ENCODE results near the gene ZMIZ2.

ZMIZ2 gene

GRCh38 chr7:44757311-44757710 is 8.7 kb downstream of the ZMIZ2 start:
- no peak overlapping the region for H3K4me3 ChIP-seq (ENCODE audit: low read length)
- no peak for TF ChIP-seq ZNF274 (IDR thresholded peaks at IDR 0.05; ENCODE audit: low read depth, low read length)

- no peak for TF ChIP-seq ZNF274 (IDR thresholded peaks at IDR 0.05; ENCODE audit: low read depth, low read length)
- no peak overlapping the region for H3K4me3 ChIP-seq (ENCODE audit: low read length)
Measured at GRCh38 chr7:44757739-44758138, 9.1 kb downstream of the ZMIZ2 start.

DNA sequence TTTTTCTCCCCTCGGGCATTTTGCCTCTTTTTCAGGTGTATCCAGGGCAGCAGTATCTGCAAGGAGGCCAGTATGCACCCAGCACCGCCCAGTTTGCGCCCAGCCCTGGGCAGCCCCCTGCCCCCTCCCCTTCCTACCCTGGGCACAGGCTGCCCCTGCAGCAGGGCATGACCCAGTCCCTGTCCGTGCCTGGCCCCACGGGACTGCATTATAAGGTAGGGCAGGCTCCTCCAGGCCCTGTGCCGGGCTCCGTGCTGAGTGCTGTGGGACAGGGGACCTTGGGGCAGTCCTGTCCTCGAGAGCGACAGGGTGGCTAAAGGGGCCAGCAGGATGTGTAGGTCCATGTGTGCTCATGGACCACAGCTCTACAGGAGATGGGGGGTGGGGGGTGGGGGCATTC is 10.6 kb downstream of the ZMIZ2 start:
- H3K4me3 ChIP-seq (ENCODE audit: low read length): no peak overlapping the region
- TF ChIP-seq ZNF274 (IDR thresholded peaks at IDR 0.05; ENCODE audit: low read depth, low read length): no peak

- no peak overlapping the region for H3K4me3 ChIP-seq (ENCODE audit: low read length)
- no peak for TF ChIP-seq ZNF274 (IDR thresholded peaks at IDR 0.05; ENCODE audit: low read depth, low read length)
Measured at GRCh38 chr7:44760034-44760580, 11.5 kb downstream of the ZMIZ2 start.

- no peak overlapping the region for H3K4me3 ChIP-seq (ENCODE audit: low read length)
- TF ChIP-seq ZNF274 (IDR thresholded peaks at IDR 0.05; ENCODE audit: low read depth, low read length): no peak
Measured at GRCh38 chr7:44761207-44762161, 12.8 kb downstream of the ZMIZ2 start.

DNA sequence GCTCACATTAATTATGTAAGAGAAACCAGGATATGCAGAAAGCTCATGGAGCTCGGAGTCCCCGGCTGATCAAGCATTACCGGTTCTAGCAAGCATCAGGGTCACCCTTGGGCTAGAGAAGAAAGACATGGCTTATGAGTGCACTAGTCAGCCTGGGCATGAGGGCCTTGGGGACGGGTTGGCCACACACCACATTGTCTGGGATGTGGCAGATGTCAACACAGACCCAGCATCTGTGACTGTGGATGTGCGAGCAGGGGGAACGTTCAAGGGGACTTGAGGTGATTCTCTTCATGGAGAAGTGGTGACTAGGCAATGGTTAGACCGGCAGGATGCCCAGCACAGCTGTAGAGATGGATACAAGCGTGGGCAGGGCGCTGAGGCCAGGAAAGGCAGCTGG is 13.7 kb downstream of the ZMIZ2 start:
- no peak overlapping the region for H3K4me3 ChIP-seq (ENCODE audit: low read length)
- TF ChIP-seq ZNF274 (IDR thresholded peaks at IDR 0.05; ENCODE audit: low read depth, low read length): no peak

- no peak overlapping the region for H3K4me3 ChIP-seq (ENCODE audit: low read length)
- TF ChIP-seq ZNF274 (IDR thresholded peaks at IDR 0.05; ENCODE audit: low read depth, low read length): no peak
Measured at GRCh38 chr7:44762726-44763522, 14.3 kb downstream of the ZMIZ2 start.

DNA sequence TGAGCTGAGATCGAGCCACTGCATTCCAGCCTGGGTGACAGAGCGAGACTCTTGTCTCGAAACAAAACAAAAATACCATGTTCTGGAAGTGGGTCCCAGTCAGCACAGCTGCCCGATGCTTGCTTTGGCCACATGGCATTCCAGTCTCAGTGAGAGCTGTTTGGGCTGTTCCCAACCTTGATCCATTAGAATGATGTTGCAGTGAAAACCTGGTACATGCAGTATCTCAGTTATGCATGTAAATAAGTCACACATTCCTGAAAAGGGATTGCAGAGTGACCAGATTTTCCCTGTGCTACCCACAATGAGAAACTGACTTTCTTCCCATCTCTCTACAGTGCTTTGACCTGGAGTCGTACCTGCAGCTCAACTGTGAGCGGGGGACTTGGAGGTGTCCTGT is 15.4 kb downstream of the ZMIZ2 start:
- no peak for TF ChIP-seq ZNF274 (IDR thresholded peaks at IDR 0.05; ENCODE audit: low read depth, low read length)

GRCh38 chr7:44764665-44765578 is 16.3 kb downstream of the ZMIZ2 start:
- no peak for TF ChIP-seq ZNF274 (IDR thresholded peaks at IDR 0.05; ENCODE audit: low read depth, low read length)
- H3K4me3 ChIP-seq (ENCODE audit: low read length): no peak overlapping the region

More for the DNA sequence above, 15.4 kb downstream of the ZMIZ2 start:
- no peak overlapping the region for H3K4me3 ChIP-seq (ENCODE audit: low read length)

- no peak overlapping the region for H3K4me3 ChIP-seq (ENCODE audit: low read length)
- no peak for TF ChIP-seq ZNF274 (IDR thresholded peaks at IDR 0.05; ENCODE audit: low read depth, low read length)
Measured at GRCh38 chr7:44765579-44766415, 17.1 kb downstream of the ZMIZ2 start.

DNA sequence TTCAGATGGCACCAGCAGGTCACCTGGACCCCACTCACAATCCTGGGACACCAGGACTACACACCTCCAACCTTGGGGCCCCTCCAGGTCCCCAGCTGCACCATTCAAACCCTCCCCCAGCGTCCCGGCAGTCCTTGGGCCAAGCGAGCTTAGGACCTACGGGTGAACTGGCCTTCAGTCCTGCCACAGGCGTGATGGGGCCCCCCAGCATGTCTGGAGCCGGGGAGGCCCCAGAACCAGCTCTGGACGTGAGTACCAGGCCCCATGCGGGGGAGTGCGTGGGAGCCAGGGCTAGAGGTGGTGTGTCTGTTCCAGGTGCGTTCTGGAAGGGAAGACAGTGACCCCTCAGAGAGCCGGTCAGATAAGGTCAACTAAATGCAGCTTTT is 17.8 kb downstream of the ZMIZ2 start:
- TF ChIP-seq ZNF274 (IDR thresholded peaks at IDR 0.05; ENCODE audit: low read depth, low read length): no peak
- no peak overlapping the region for H3K4me3 ChIP-seq (ENCODE audit: low read length)

DNA sequence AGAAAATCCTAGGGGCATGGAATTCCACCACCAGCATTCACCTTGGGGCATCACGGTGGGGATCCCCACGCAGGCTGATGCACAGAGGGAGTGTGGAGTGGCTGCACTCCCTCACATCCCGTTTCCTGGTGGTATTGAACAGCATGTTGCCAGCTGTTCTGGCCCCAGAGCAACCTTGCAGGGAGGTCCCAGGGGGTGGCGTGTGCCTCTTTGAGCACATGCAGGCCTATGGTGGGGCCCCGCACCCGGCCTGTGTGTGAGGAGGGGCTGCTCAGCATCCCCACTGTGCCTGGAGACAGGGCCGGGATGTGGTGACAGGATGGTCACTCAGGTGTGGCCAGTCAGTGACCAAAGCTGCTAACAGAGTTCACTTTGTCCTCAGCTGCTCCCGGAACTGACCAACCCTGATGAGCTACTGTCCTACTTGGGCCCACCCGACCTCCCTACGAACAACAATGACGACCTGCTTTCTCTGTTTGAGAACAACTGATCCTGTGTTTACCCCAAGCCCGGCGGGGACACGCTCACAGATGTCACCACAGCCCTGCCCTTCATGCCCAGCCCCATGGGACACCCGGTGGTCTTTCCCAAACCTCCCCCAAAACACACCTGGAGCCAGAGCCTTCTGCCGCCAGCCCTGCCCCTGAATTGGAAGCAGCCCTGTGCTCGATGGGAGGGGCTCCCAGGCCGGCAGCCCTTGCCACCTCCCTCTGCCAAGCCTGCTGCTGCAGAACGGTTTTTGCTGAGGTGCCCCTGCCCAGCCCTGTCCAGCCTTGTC is 18.7 kb downstream of the ZMIZ2 start:
- no peak overlapping the region for H3K4me3 ChIP-seq (ENCODE audit: low read length)
- no peak for TF ChIP-seq ZNF274 (IDR thresholded peaks at IDR 0.05; ENCODE audit: low read depth, low read length)

Measured in GM08714 (cell line).